Measurements from ENCODE around the gene RETN. TPM values are rescaled to one million over a fixed set of nuclear protein-coding genes. Genes with fewer than 3 reads are reported as not detected.

Gene RETN
- total RNA-seq, 1 donor from 2014 or later: 0.99 TPM

- Histone ChIP-seq H3K36me3 (peaks cover 40% of the 10 kb centered on the region), H3K4me1 (peaks cover 39% of the 10 kb centered on the region), H3K27me3 (ENCODE audit: low read depth) (no peaks in the 10 kb centered on the region), H3K27ac (replicated peaks) (peak within 1 kb of the TSS; percentile 84), H3K4me3 (peak within 1 kb of the TSS; percentile 96), H3K9me3 (replicated peaks) (no peaks in the 10 kb centered on the region)
- no peak for TF ChIP-seq CTCF (IDR thresholded peaks at IDR 0.05; ENCODE audit: borderline replicate concordance)
- intact Hi-C loops (cut with micrococcal nuclease): no loop called here
- peak; percentile 95 for DNase-seq
Measured at GRCh38 chr19:7629347-7630054, 39.3 kb upstream of the RETN start, which contains the start of the genes PET100 and XAB2. PET100 (plus strand) TSS chr19:7629793; CDS start chr19:7629834, 41 bp downstream. XAB2 (minus strand) TSS chr19:7629545; CDS start chr19:7629527, 18 bp downstream.

GRCh38 chr19:7631577-7631976 is 37.3 kb upstream of the RETN start:
- Histone ChIP-seq H3K36me3 (peaks cover 21% of the 10 kb centered on the region), H3K27me3 (ENCODE audit: low read depth) (peaks cover 9% of the 10 kb centered on the region), H3K4me3 (no peak overlapping the region), H3K9me3 (replicated peaks) (no peaks in the 10 kb centered on the region), H3K4me1 (peaks cover 60% of the 10 kb centered on the region), H3K27ac (replicated peaks) (no peak overlapping the region)
- no peak for TF ChIP-seq CTCF (IDR thresholded peaks at IDR 0.05; ENCODE audit: borderline replicate concordance)
- intact Hi-C loops (cut with micrococcal nuclease): no loop called here
- no peak for DNase-seq

DNA sequence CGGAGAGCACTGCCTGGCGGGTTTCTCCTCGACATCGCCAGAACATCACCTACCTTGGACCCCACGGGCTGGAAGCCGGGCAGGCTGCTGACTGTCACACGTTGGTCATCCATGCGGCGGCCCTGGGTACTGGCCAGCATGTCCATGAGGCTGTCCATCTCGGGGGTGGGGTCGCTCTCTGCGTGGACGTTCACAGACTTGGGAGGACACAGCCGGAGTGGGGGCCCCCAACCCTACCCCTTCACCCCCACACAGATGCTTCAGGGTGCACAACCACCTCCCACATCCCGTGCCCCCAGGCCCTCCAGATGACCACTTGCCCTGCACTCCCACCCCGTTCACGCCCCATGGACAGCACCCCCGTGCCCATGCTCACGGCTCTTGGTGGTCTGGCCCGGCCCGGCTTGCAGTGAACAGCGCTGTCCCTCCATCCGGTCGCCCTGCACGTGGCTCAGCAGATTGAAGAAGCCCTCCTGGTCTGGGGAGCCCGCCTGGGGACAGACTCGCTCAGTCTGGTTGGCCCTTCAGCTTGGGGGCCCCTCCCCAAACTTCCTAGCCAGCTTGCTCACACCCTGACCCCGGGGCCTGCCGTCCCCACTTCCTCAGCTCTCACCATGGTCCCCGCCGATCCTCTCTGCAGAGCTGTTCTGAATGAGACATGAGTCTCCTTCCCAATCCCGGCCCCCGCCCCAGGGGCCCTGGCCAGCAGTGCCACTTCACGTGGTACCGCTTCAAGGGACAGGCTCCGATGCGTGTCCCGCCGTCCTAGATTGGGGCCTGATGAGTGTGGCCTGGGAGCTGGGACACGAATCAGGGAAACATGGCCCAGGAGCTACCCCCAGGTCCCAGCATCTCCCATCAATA is 36.3 kb upstream of the RETN start:
- peaks cover 60% of the 10 kb centered on the region for H3K4me1 ChIP-seq
- no peak overlapping the region for H3K4me3 ChIP-seq

GRCh38 chr19:7633698-7634097 is 35.2 kb upstream of the RETN start, which contains the start of gene PCP2:
PCP2 (minus strand) TSS chr19:7633719; CDS start chr19:7633457, 262 bp downstream.
- DNase-seq: no peak
- H3K27ac ChIP-seq (replicated peaks): no peak within 1 kb of the TSS
- H3K4me3 ChIP-seq: no peak within 1 kb of the TSS
- TF ChIP-seq CTCF (IDR thresholded peaks at IDR 0.05; ENCODE audit: borderline replicate concordance): no peak
- H3K9me3 ChIP-seq (replicated peaks): no peaks in the 10 kb centered on the region
- H3K36me3 ChIP-seq: peaks cover 14% of the 10 kb centered on the region
- peaks cover 30% of the 10 kb centered on the region for H3K27me3 ChIP-seq (ENCODE audit: low read depth)
- H3K4me1 ChIP-seq: peaks cover 49% of the 10 kb centered on the region
- intact Hi-C loops (cut with micrococcal nuclease): no loop called here

More for the DNA sequence above, 36.3 kb upstream of the RETN start:
- Histone ChIP-seq H3K27me3 (ENCODE audit: low read depth) (peaks cover 19% of the 10 kb centered on the region), H3K9me3 (replicated peaks) (no peaks in the 10 kb centered on the region), H3K27ac (replicated peaks) (no peak overlapping the region), H3K36me3 (peaks cover 14% of the 10 kb centered on the region)
- no peak for DNase-seq
- intact Hi-C loops (cut with micrococcal nuclease): no loop called here
- TF ChIP-seq CTCF (IDR thresholded peaks at IDR 0.05; ENCODE audit: borderline replicate concordance): no peak

DNA sequence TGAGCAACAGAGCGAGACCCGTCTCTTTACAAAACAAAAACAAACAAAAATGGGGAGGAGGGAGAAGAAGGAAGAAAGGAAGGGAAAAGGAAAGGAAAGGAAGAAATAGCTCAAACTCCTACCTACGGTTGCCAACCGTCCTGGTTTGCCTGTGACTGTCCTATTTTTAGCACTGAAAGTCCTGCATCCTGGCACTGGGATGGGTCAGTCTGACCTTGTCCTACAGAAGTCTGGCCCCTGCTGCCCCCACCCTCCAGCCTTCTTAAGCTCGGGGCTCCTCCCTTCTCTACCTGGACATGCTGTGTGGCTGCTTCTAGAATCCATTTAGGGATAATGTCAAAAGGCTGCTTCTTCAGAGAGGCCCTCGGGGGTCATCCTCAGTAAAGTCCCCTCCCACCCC is 33.2 kb upstream of the RETN start:
- no peak for TF ChIP-seq CTCF (IDR thresholded peaks at IDR 0.05; ENCODE audit: borderline replicate concordance)
- H3K27ac ChIP-seq (replicated peaks): no peak overlapping the region
- no peak for DNase-seq
- no peaks in the 10 kb centered on the region for H3K9me3 ChIP-seq (replicated peaks)
- peaks cover 36% of the 10 kb centered on the region for H3K27me3 ChIP-seq (ENCODE audit: low read depth)
- peak overlapping the region; percentile 4 for H3K4me3 ChIP-seq
- H3K4me1 ChIP-seq: peaks cover 34% of the 10 kb centered on the region
- intact Hi-C loops (cut with micrococcal nuclease): no loop called here
- peaks cover 14% of the 10 kb centered on the region for H3K36me3 ChIP-seq

Data from left ventricle myocardium inferior (tissue), 1 donor.